Heart left ventricle (tissue), 16 donors: Measurements from ENCODE around the gene ANKRD30A. TPM values are rescaled to one million over a fixed set of nuclear protein-coding genes. Genes with fewer than 3 reads are reported as not detected.

Experiments
- ATAC-seq, 4 donors: fragments of 200-7000 bp; cut with Tn5 transposase; one replicate each; pipeline ENCODE4 v1.9.1; 2020 to 2022; ENCODE audit warnings: moderate library complexity in 4 of 4, mild to moderate bottlenecking in 3 of 4, moderate number of reproducible peaks in 1 of 4
- DNase-seq, 5 donors: peaks; one replicate each; pipeline ENCODE4 v3.0.0-alpha.2; 2020
- H3K27ac ChIP-seq, 12 donors: fragments of 200-600 bp; sonication (generic) in 4 of 12; one replicate each; pipeline versions ENCODE4 v1.5.0 to v1.8.0; 2016 to 2022; ENCODE audit warnings: mild to moderate bottlenecking in 2 of 12
- H3K27me3 ChIP-seq, 9 donors: fragments of 200-600 bp; sonication (generic) in 2 of 9; one replicate each; pipeline versions ENCODE4 v1.5.1 to v1.8.0; 2016 to 2022; ENCODE audit warnings: mild to moderate bottlenecking in 3 of 9
- H3K36me3 ChIP-seq, 9 donors: fragments of 200-600 bp; sonication (generic) in 2 of 9; one replicate each; pipeline versions ENCODE4 v1.5.0 to v1.8.0; 2018 to 2022; ENCODE audit warnings: mild to moderate bottlenecking in 2 of 9
- H3K4me1 ChIP-seq, 12 donors: fragments of 200-600 bp; sonication (generic) in 4 of 12; one replicate each; pipeline versions ENCODE4 v1.5.0 to v1.8.0; 2016 to 2022; ENCODE audit warnings: mild to moderate bottlenecking in 3 of 12
- H3K4me3 ChIP-seq, 12 donors: fragments of 200-600 bp; sonication (generic) in 4 of 12; one replicate each; pipeline versions ENCODE4 v1.5.0 to v1.8.0; 2017 to 2022; ENCODE audit warnings: mild to moderate bottlenecking in 9 of 12, moderate library complexity in 4 of 12
- H3K9me3 ChIP-seq, 12 donors: fragments of 200-600 bp; sonication (generic) in 4 of 12; one replicate each; pipeline versions ENCODE4 v1.5.0 to v1.8.0; 2016 to 2022; ENCODE audit warnings: mild to moderate bottlenecking in 1 of 12
- CTCF ChIP-seq, 12 donors: fragments of 200-600 bp; sonication (generic) in 4 of 12; IDR thresholded peaks; one replicate each; pipeline versions ENCODE4 v1.5.0 to v1.8.0; 2018 to 2022; ENCODE audit warnings: antibody characterized with exemption in 12 of 12, mild to moderate bottlenecking in 5 of 12
- POLR2A ChIP-seq, 2 donors: fragments of 450-650 bp; IDR thresholded peaks; one replicate each; pipeline ENCODE4 v1.6.1; 2017; ENCODE audit warnings: antibody characterized with exemption in 2 of 2, mild to moderate bottlenecking in 2 of 2, moderate library complexity in 2 of 2
- WGBS, 4 donors: extraction: QIAGEN DNeasy Blood & Tissue Kit in 2 of 4; methylation state at CpG; one replicate each; pipeline versions ENCODE4 v1.1.5 to v1.1.7; 2013 to 2018; 5-methylcytosine and 5-hydroxymethylcytosine counted together
- intact Hi-C, 10 donors: fragments of 100-400 bp; cut with DNase I; formaldehyde crosslinking; loops; one replicate each; pipeline versions ENCODE4 v1.11.1 to v1.14.2; 2022
- polyA plus RNA-seq, 2 donors: library from polyadenylated mRNA; stranded (reverse); fragments of 200-250 nt; gene quantifications; one replicate each; pipeline ENCODE4 v1.2.3, GENCODE V29; 2013
- total RNA-seq, 9 donors: library from RNA; depleted of rRNA in 2 of 9; stranded (reverse); fragments of >200 nt in 2 of 9; fragmentation: NEBNext Ultra II Directional in 3 of 9; extraction: Animal tissue kit (Norgen Biotek cat#: 25700) in 3 of 9; gene quantifications; one replicate each; pipeline versions ENCODE4 v1.1.0 to v1.2.4, GENCODE V29; 2016 to 2023
- donor health status: ischemic (EF 13 %, LVEDD 7.1; RV severe dilation, severe dysfunction).
- donor health status: healthy with polysubstance abuse.
- donor health status: DM: no; HTN: yes; CAD: no.
- donor health status: DM: no; HTN: no; CAD: no.
- donor health status: ischemic (EF 25% LVEDD 6.9; RV normal size, moderate dysfunction).
- donor health status: ischemic (EF 25% LVEDD 5.7; RV mildly dilated, moderate dysfunction).
- donor health status: healthy.
- donor health status: DM: yes; HTN: yes; CAD: no.
- donor health status: ischemic (EF 35%, LVEDD 5.7; RV mildly dilated, moderate dysfunction).
- donor health status: nonischemic (EF 11% LVEDD 7.7; RV severe dilation, severe dysfunction).
- donor health status: DM: yes; HTN: yes; CAD: no.
- donor health status: PGD.
- donor health status: ischemic (EF 29% LVEDD 5.4; RV normal size, mild dysfunction).
- donor health status: nonischemic (EF 23%, LVEDD 6.1; RV moderate dilation, normal function).

Gene ANKRD30A
- total and polyA plus RNA-seq, 11 donors = not detected

DNA sequence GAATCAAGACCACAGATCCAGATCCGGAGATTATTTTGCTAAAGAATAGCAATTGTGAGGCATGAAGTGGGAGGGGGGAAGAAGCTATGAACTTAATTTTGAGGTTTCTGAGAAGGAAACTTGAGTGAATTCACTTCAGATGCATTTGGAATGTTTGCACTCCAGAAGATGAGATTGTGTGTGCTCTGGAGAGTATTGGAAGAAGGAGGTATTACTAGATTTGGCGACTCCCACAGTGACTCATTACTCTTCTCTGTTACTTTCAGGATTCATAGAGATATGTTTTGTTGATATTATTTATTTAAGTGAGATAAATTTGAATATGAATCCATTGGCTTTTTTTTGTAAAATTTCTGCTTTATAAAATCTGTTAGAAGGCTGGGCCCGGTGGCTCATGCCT lies 80.7 kb downstream of the ANKRD30A start:
- ATAC-seq = no peak

GRCh38 chr10:37220866-37221265 lies 95.5 kb downstream of the ANKRD30A start:
- H3K27me3 ChIP-seq = no peaks in the 10 kb centered on the region
- H3K4me3 ChIP-seq = no peak overlapping the region
- 0 to 62% (median 0%) methylated on average over 1 of the region's 1 CpG for WGBS, 4 donors
- no peak overlapping the region for H3K27ac ChIP-seq
- intact Hi-C loops = no loop called here
- peaks cover 0 to 5% (median 0%) of the 10 kb centered on the region in 12 donors for H3K9me3 ChIP-seq
- TF ChIP-seq CTCF (IDR thresholded peaks at IDR 0.05) (no peak), POLR2A (IDR thresholded peaks at IDR 0.05) (no peak)
- no peaks in the 10 kb centered on the region for H3K36me3 ChIP-seq
- H3K4me1 ChIP-seq = no peaks in the 10 kb centered on the region
- DNase-seq = no peak
- no peak for ATAC-seq

More for the DNA sequence above, 80.7 kb downstream of the ANKRD30A start:
- peaks cover 0 to 5% (median 0%) of the 10 kb centered on the region in 12 donors for H3K9me3 ChIP-seq
- WGBS, 4 donors = 83 to 93% (median 86%) methylated on average over 3 of the region's 3 CpGs
- H3K36me3 ChIP-seq = no peaks in the 10 kb centered on the region
- intact Hi-C loops = no loop called here
- H3K27ac ChIP-seq = no peak overlapping the region
- H3K27me3 ChIP-seq = no peaks in the 10 kb centered on the region
- no peak for DNase-seq
- no peaks in the 10 kb centered on the region for H3K4me1 ChIP-seq
- TF ChIP-seq POLR2A (IDR thresholded peaks at IDR 0.05) (no peak), CTCF (IDR thresholded peaks at IDR 0.05) (no peak)
- no peak overlapping the region for H3K4me3 ChIP-seq

GRCh38 chr10:37222046-37222445 lies 96.6 kb downstream of the ANKRD30A start:
- 15 to 21% (median 16%) methylated on average over 2 of the region's 2 CpGs for WGBS, 4 donors

GRCh38 chr10:37225163-37225562 lies 99.8 kb downstream of the ANKRD30A start:
- H3K9me3 ChIP-seq = no peaks in the 10 kb centered on the region
- intact Hi-C loops = no loop called here
- H3K4me3 ChIP-seq = no peak overlapping the region
- H3K27ac ChIP-seq = no peak overlapping the region
- no peaks in the 10 kb centered on the region for H3K36me3 ChIP-seq
- H3K4me1 ChIP-seq = no peaks in the 10 kb centered on the region
- no peak for TF ChIP-seq CTCF (IDR thresholded peaks at IDR 0.05)
- TF ChIP-seq POLR2A (IDR thresholded peaks at IDR 0.05) = no peak
- no peaks in the 10 kb centered on the region for H3K27me3 ChIP-seq
- WGBS, 4 donors = 67 to 88% (median 83%) methylated on average over 2 of the region's 2 CpGs
- DNase-seq (no peak), ATAC-seq (no peak)

More at GRCh38 chr10:37222046-37222445, 96.6 kb downstream of the ANKRD30A start:
- H3K4me3 ChIP-seq = no peak overlapping the region
- DNase-seq = no peak
- no peaks in the 10 kb centered on the region for H3K27me3 ChIP-seq
- peaks cover 0 to 5% (median 0%) of the 10 kb centered on the region in 12 donors for H3K9me3 ChIP-seq
- H3K27ac ChIP-seq = no peak overlapping the region
- no peaks in the 10 kb centered on the region for H3K36me3 ChIP-seq
- ATAC-seq = no peak
- no peaks in the 10 kb centered on the region for H3K4me1 ChIP-seq
- no peak for TF ChIP-seq CTCF (IDR thresholded peaks at IDR 0.05)
- TF ChIP-seq POLR2A (IDR thresholded peaks at IDR 0.05) = no peak
- intact Hi-C loops = no loop called here
